ENCODE results near the gene ADARB1.

Gene ADARB1

DNA sequence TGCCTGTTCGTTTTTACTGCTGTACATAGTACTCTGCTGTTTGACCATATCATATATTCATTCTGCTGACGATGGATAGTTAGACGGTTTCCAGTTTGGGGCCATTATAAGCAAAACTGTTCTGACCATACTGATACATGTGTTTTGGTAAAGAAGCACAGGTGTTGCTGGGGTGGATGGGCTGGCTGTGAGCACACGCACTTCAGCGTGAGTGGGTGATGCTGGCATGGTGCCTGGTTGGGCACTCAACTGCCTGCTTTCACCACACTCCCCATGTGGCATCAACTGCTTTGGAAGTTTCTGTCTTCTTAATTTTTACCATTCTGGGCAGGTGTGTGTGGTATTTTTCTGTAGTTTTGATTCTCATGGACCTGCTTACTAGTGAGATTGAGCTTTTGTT, 37.3 kb downstream of the ADARB1 start:
- no peak for DNase-seq (ENCODE audit: insufficient read length, low spot score)
- no peak for FAIRE-seq

GRCh38 chr21:45112371-45112770, 38.0 kb downstream of the ADARB1 start:
- no peak for FAIRE-seq

GRCh38 chr21:45113543-45113942, 39.2 kb downstream of the ADARB1 start:
- DNase-seq (ENCODE audit: insufficient read length, low spot score) (no peak), FAIRE-seq (no peak)

More at GRCh38 chr21:45112371-45112770, 38.0 kb downstream of the ADARB1 start:
- peak; percentile 46 for DNase-seq (ENCODE audit: insufficient read length, low spot score)

GRCh38 chr21:45114072-45114471, 39.7 kb downstream of the ADARB1 start:
- FAIRE-seq = no peak
- no peak for DNase-seq (ENCODE audit: insufficient read length, low spot score)

GRCh38 chr21:45114475-45114874, 40.1 kb downstream of the ADARB1 start:
- DNase-seq (ENCODE audit: insufficient read length, low spot score) = no peak
- no peak for FAIRE-seq

DNA sequence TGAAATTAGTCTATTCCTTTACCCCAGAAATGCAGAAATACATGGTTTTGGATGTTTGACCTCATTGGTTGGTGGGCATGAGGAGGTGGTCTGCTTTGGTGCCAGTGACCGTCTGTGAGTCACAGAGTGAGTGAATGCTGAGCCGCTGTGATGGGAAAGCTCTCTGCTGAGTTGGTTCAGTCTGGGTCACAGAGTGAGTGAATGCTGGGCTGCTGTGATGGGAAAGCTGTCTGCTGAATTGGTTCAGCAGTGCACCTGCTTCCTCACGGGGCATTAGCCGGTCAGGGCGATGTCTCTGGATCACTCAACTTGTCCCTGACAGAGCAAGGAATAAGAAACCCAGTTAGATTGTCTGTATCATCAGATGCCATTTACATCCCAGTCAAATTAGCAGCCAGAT, 40.8 kb downstream of the ADARB1 start:
- FAIRE-seq = no peak
- no peak for DNase-seq (ENCODE audit: insufficient read length, low spot score)

GRCh38 chr21:45116066-45116465, 41.7 kb downstream of the ADARB1 start:
- FAIRE-seq = no peak
- no peak for DNase-seq (ENCODE audit: insufficient read length, low spot score)

GRCh38 chr21:45117314-45117713, 42.9 kb downstream of the ADARB1 start:
- no peak for FAIRE-seq
- no peak for DNase-seq (ENCODE audit: insufficient read length, low spot score)

GRCh38 chr21:45118099-45118498, 43.7 kb downstream of the ADARB1 start:
- no peak for DNase-seq (ENCODE audit: insufficient read length, low spot score)
- no peak for FAIRE-seq

GRCh38 chr21:45119812-45120211, 45.4 kb downstream of the ADARB1 start:
- no peak for FAIRE-seq
- DNase-seq (ENCODE audit: insufficient read length, low spot score) = no peak

DNA sequence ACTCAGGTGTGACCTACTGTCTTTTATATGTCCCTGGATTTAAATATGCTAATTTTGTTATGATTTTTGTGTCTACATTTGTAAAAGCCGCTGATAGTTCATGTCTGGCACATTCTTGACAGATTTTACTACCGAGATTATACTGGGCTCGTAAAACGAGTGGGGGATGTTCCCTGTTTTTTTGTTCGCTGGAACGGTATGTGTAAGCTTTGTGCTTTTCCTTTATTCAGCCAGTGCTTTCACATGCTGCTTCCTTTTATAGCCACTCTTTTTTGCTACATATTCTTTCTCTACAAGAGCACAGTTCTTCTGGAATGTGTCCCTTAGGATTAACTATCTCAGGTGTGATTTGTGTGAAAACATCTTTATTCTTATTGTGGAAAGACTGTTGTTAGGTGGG, 46.6 kb downstream of the ADARB1 start:
- DNase-seq (ENCODE audit: insufficient read length, low spot score) (no peak), FAIRE-seq (no peak)

DNA sequence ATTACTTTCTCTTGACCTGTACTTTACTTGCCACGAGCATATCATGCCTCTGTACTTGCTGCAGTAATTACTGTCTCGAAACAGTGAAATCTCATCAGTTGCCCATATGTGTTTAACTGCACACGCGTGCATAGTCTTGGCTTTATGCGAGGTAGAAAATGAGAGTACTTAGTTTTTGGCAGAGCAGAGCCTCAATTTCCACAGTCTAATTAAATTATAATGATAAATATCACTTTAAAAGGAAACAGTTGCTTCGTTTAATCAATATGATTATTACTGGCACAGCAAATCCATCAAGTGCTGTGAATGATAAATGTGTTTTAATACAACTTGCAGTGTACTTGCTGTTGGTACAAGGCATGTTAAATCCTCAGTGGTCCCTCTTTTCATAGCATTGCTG, 47.6 kb downstream of the ADARB1 start:
- FAIRE-seq = no peak
- DNase-seq (ENCODE audit: insufficient read length, low spot score) = no peak

DNA sequence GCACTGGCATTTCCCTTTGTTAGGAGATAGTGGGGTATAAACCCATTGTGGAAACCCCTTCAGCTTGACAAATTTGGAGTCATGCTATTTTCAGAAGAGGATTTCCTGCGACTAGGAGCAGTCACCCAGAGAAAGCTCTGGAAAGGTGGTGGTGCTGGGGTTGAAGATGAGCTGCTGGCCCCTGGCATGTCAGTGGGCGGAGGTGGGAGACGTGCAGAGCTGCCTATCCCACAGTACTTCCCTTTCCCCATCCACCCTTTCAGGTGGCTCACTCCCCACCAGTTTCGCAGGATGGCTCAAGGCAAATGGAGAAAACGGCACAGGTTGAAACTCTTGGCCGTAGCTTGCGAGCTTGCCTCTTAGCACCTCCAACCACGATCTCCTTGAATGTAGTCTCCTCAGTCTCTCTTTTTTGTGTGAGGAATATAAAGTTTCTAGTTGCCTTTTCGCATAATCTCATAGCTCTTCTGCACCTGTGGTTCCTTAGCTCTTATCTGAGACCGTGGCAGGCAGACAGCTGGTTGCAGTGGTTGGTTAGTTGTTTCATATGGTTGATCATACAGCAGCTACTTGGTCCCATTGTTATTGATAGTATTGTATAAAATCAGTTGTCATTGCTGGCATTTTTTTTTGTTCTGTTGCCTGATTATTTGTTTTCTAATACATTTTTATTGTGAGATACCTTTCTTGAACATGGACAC, 48.2 kb downstream of the ADARB1 start:
- DNase-seq (ENCODE audit: insufficient read length, low spot score) (no peak), FAIRE-seq (no peak)

DNA sequence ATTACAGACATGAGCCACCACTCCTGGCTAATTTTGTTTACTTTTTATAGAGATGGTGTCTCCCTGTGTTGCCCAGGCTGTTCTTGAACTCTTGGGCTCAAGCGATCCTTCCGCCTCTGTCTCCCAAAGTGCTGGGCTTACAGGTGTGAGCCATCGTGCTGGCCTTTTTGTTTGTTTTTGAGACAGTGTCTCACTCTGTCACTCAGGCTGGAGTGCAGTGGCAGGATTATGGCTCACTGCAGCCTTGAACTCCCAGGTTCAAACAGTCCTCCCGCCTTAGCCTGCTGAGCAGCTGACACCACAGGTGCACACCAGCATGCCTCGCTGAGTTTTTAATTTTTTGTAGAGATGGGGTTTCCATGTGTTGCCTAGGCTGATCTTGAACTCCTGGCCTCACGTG, 49.1 kb downstream of the ADARB1 start:
- FAIRE-seq (no peak), DNase-seq (ENCODE audit: insufficient read length, low spot score) (no peak)

DNA sequence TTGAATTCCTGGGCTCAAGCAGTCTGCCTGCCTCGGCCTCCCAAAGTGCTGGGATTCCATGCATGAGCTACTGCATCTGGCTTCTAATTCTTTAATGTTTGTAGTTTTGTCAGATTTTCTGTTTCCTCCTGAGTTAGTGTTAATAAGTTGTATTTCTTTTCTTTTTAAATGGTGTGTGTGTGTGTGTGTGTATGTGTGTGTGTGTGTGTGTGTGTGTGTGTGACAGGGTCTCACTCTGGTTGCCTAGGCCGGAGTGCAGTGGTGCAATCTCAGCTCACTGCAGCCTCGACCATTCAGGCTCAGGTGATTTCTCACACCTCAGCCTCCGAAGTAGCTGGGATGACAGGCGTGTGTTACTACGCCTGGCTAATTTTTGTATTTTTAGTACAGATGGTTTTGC, 50.2 kb downstream of the ADARB1 start:
- DNase-seq (ENCODE audit: insufficient read length, low spot score) (no peak), FAIRE-seq (no peak)

GRCh38 chr21:45125357-45125756, 51.0 kb downstream of the ADARB1 start:
- DNase-seq (ENCODE audit: insufficient read length, low spot score) (no peak), FAIRE-seq (no peak)

GRCh38 chr21:45126204-45126626, 51.8 kb downstream of the ADARB1 start:
- no peak for DNase-seq (ENCODE audit: insufficient read length, low spot score)
- FAIRE-seq = no peak

- no peak for FAIRE-seq
- DNase-seq (ENCODE audit: insufficient read length, low spot score) = no peak
Measured at GRCh38 chr21:45126983-45127382, 52.6 kb downstream of the ADARB1 start.

DNA sequence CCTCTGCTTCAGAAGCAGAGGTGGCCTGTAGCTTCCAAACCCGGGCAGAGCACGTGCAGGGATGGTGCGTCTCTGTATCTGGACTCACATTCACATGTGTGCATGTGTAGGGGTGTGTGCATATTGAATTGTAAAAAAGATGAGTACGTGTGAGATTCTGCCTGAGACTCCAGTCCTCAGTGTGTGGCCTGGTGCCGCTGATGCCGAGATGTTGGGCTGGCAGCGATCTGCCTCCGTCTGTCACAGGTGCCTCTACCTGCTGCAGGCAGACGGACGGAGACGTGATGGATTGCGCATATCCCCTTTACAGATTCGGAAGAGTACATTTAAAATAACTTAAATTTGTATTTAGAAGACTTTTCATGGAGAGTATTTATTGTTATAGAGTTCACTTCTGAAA, 53.6 kb downstream of the ADARB1 start:
- no peak for FAIRE-seq
- no peak for DNase-seq (ENCODE audit: insufficient read length, low spot score)

DNA sequence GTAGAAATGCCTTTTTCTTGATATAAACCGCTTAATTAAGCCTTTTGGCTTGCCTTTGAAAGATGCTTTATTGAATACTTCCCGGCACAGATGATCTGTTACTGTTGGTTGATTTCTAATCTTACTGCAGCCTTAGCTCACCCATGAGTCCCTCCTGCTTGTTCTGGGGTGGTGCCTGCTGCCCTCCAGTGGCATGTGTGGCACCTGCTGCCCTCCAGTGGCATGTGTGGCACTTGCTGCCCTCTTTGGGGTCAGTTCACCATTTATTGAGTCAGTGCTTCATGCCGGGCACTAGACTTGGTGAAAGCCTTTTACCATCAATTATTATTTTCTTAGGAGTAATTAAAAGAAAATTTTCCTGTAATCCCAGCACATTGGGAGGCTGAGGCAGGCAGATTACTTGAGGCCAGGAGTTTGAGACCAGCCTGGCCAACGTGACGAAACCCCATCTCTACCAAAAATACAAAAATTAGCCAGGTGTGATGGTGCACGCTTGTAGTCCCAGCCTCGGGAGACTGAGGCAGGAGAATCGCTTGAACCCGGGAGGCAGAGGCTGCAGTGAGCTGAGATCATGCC, 54.3 kb downstream of the ADARB1 start:
- DNase-seq (ENCODE audit: insufficient read length, low spot score) (peak; percentile 80), FAIRE-seq (peak; percentile 20)

DNA sequence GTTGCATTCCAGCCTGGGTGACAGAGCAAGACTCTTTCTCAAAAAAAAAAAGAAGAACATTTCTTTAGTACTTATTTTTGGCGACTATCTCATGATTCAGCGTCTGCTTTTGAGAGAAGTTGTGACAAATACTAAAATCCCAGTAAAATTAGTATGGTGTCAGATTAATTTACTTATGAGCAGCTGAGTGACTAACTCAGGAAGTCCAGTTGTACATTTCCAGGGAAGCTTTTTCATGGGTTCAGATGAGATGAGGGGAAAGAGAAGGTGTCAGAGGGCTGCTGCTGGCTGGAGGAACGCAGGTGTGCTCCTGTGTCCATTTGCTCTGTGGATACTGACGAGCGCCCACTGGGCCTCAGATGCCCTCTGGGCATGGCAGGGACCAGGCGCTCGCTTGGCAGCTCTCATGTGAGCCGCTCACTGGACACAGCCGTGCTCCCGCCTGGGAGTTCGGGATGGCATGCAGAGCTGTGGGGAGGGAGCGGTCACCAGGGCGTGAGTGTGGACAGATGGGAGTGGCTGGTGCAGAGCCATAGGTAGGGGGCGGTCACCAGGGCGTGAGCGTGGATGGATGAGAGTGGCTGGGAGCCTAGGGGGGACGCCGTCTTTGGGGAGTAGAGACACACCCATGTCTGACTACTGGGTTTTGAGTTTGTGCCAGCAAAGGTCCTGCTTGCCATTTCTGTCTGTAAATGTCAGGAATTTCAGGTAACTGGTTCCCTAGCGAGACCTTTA, 55.0 kb downstream of the ADARB1 start:
- FAIRE-seq (no peak), DNase-seq (ENCODE audit: insufficient read length, low spot score) (no peak)

DNA sequence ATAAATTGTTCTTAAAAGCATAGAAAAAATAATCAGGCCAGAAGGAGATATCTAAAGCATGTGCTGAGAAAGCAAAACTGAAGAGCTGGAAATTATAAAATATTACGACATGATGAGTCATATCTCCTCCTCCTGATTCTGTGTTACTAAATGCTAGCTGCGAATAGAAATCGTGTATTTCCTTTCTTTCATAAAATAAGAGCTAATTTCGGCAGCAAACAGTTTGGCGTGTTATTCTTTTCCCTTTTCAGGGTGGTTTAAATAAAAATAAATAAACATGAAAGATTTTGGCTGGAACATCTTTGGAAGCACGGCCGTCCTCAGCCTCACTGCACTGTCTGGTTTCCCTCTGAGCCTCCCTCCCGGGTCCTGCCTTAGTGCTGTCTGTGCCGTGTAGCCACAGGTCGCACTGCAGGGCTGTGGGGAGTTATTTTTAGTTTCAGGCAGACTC, 56.0 kb downstream of the ADARB1 start:
- FAIRE-seq (no peak), DNase-seq (ENCODE audit: insufficient read length, low spot score) (peak; percentile 58)

Data from HTR-8/SVneo (cell line).